Neural cell (in vitro differentiated cells): ENCODE data around the gene NFIX. TPM values are rescaled to one million over a fixed set of nuclear protein-coding genes. Genes with fewer than 3 reads are reported as not detected.

Source experiments
- H2AFZ ChIP-seq: fragments of 200-600, 300-800 bp; sonication (generic), shearing (Covaris generic); 2 replicates; pipeline ENCODE4 v1.6.0; 2014; ENCODE audit warnings: low read depth, mild to moderate bottlenecking, antibody characterized with exemption, low read length, moderate library complexity
- H3F3A ChIP-seq: fragments of 200-600 bp; shearing (Covaris generic); 2 replicates; pipeline ENCODE4 v1.6.1; 2016; ENCODE audit warnings: mild to moderate bottlenecking, moderate library complexity, mixed read lengths, antibody characterized with exemption, low read length; ENCODE audit not compliant: insufficient read depth, poor library complexity, severe bottlenecking
- H3K27ac ChIP-seq: fragments of 200-600, 300-800 bp; sonication (generic), shearing (Covaris generic); 2 replicates; pipeline ENCODE4 v1.5.1; 2014; ENCODE audit warnings: mild to moderate bottlenecking, low read length, moderate library complexity
- H3K27me3 ChIP-seq: fragments of 300-800, 200-600 bp; sonication (generic), shearing (Covaris generic); 2 replicates; pipeline ENCODE4 v1.6.0; 2014; ENCODE audit warnings: mild to moderate bottlenecking, low read depth, low read length, moderate library complexity; ENCODE audit not compliant: insufficient read depth
- H3K36me3 ChIP-seq: fragments of 300-800, 200-600 bp; sonication (generic), shearing (Covaris generic); 2 replicates; pipeline ENCODE4 v1.5.1; 2014; ENCODE audit warnings: mild to moderate bottlenecking, antibody characterized with exemption, low read length, moderate library complexity; ENCODE audit not compliant: insufficient read depth
- H3K4me2 ChIP-seq: fragments of 300-800, 200-600 bp; sonication (generic), shearing (Covaris generic); 2 replicates; pipeline ENCODE4 v1.6.0; 2014; ENCODE audit warnings: mild to moderate bottlenecking, low read length
- H3K4me3 ChIP-seq: fragments of 300-800, 200-600 bp; sonication (generic), shearing (Covaris generic); 2 replicates; pipeline ENCODE4 v1.5.1; 2014; ENCODE audit warnings: mild to moderate bottlenecking, low read length, moderate library complexity
- H3K79me2 ChIP-seq: fragments of 200-600 bp; shearing (Covaris generic); replicated peaks from 2 replicates; pipeline ENCODE4 v1.6.0; 2014; ENCODE audit warnings: mild to moderate bottlenecking, low read length, moderate library complexity; ENCODE audit not compliant: insufficient read depth
- H3K9ac ChIP-seq: fragments of 300-800, 200-600 bp; sonication (generic), shearing (Covaris generic); 2 replicates; pipeline ENCODE4 v1.6.1; 2016; ENCODE audit warnings: mild to moderate bottlenecking, low read length, mixed read lengths
- H3K9me2 ChIP-seq: fragments of 200-600 bp; shearing (Covaris generic); 2 replicates; pipeline ENCODE4 v1.6.1; 2016; ENCODE audit warnings: mild to moderate bottlenecking, low read length, mixed read lengths; ENCODE audit not compliant: insufficient read depth
- H3K9me3 ChIP-seq: fragments of 200-600, 300-800 bp; sonication (generic), shearing (Covaris generic); 2 replicates; pipeline ENCODE4 v1.6.1; 2016; ENCODE audit warnings: mild to moderate bottlenecking, mixed run types, low read length, moderate library complexity, mixed read lengths
- H4K20me1 ChIP-seq: fragments of 200-600 bp; shearing (Covaris generic); 2 replicates; pipeline ENCODE4 v1.6.1; 2016; ENCODE audit warnings: mild to moderate bottlenecking, mixed run types; ENCODE audit not compliant: insufficient read depth
- EZH2 ChIP-seq: fragments of 200-600, 300-800 bp; shearing (Covaris generic), sonication (generic); IDR thresholded peaks from 2 replicates; pipeline ENCODE4 v1.6.1; 2014; ENCODE audit warnings: antibody characterized with exemption, low read length, borderline replicate concordance, mild to moderate bottlenecking; ENCODE audit not compliant: insufficient read depth, poor library complexity, severe bottlenecking
- MXI1 ChIP-seq: fragments of 450-650 bp; conservative IDR thresholded peaks from 2 replicates; pipeline ENCODE4 v1.6.1; 2014; ENCODE audit warnings: antibody characterized with exemption, mild to moderate bottlenecking; ENCODE audit not compliant: poor library complexity, severe bottlenecking
- POLR2AphosphoS5 ChIP-seq: IDR thresholded peaks from 2 replicates; pipeline ENCODE4 v1.6.1; 2012
- RAD21 ChIP-seq: fragments of 450-650 bp; conservative IDR thresholded peaks from 2 replicates; pipeline ENCODE4 v1.6.1; 2014; ENCODE audit warnings: antibody characterized with exemption, mild to moderate bottlenecking, moderate library complexity
- polyA plus RNA-seq: library from polyadenylated mRNA; depleted of rRNA; stranded (reverse); fragments of >200 nt; gene quantifications from 2 replicates; pipeline ENCODE4 v1.2.3, GENCODE V29; 2014
- TF ChIP-seq, protein P1 (sequence below): IDR thresholded peaks from 2 replicates; pipeline ENCODE4 v1.6.1; 2012; ENCODE audit warnings: borderline replicate concordance
- TF ChIP-seq, protein P2 (sequence below): fragments of 450-650 bp; IDR thresholded peaks from 2 replicates; pipeline ENCODE4 v1.5.1; 2014; ENCODE audit warnings: antibody characterized with exemption, mild to moderate bottlenecking, moderate library complexity; ENCODE audit not compliant: poor library complexity, severe bottlenecking

The NFIX gene
- polyA plus RNA-seq, 1 donor from 2014 or later: not detected

DNA sequence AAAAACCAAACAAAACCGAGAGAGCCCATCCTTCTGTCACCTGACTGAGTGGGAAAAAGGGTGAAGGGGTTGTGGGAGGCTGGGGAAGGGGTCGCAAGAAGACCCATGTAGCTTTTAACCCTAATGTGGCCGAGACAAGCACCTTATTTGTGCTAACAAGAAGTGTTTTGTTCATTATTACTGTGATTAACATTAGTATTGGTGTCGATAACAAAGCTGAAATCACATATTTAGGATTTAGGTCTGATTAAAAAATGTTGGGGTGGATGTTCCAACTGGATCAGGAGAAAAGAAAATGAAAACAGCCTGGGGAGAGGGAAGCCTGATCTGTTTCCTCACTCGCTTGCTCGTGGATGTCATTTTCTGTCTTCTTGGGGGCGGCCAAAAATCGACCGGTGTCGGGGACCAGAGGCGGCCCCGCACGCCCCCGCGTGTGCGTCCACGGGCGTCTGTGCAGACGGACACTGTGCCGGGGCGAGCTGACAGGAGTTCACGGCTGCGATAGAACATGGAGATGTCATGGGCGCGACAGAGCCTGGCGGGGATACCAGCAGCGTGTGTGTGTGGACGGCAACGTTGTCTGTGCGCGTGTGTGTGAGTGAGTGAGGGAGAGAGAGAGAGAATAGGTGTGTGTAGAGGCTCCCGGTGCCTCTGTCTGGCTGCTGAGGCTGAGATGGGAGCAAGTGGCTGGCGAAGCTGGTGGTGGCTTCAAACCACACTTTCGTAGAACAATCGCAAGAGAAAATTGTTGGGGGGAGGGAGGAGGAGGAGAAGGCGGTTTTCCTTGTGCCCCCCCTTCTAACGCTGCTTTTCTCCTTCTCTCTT, 29.1 kb downstream of the NFIX start:
- H3K36me3 ChIP-seq: no peaks in the 10 kb centered on the region
- no peak for TF ChIP-seq MXI1
- peak; percentile 25 for TF ChIP-seq POLR2AphosphoS5
- peak; percentile 36 for TF ChIP-seq EZH2
- H3K27ac ChIP-seq: no peak overlapping the region
- H3K4me3 ChIP-seq: peak overlapping the region; percentile 8
- H3K79me2 ChIP-seq: no peaks in the 10 kb centered on the region
- H3K9ac ChIP-seq: no peak overlapping the region
- H3K9me2 ChIP-seq: no peaks in the 10 kb centered on the region
- H3K4me2 ChIP-seq: no peak overlapping the region
- no peaks in the 10 kb centered on the region for H3F3A ChIP-seq
- no peaks in the 10 kb centered on the region for H3K9me3 ChIP-seq
- no peak overlapping the region for H2AFZ ChIP-seq
- no peaks in the 10 kb centered on the region for H4K20me1 ChIP-seq
- peaks cover 100% of the 10 kb centered on the region for H3K27me3 ChIP-seq

DNA sequence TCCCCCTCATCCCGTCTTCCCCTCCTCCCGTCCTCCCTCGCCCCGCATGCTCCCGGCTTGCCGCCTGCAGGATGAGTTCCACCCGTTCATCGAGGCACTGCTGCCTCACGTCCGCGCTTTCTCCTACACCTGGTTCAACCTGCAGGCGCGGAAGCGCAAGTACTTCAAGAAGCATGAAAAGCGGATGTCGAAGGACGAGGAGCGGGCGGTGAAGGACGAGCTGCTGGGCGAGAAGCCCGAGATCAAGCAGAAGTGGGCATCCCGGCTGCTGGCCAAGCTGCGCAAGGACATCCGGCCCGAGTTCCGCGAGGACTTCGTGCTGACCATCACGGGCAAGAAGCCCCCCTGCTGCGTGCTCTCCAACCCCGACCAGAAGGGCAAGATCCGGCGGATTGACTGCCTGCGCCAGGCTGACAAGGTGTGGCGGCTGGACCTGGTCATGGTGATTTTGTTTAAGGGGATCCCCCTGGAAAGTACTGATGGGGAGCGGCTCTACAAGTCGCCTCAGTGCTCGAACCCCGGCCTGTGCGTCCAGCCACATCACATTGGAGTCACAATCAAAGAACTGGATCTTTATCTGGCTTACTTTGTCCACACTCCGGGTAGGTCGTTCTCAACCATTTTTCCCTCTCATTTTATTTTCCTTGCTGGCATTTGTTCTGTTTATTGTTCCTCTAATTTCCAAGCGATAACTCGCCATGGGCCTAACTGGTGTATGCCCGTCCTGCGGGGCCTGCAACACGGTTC, 29.8 kb downstream of the NFIX start:
- H2AFZ ChIP-seq: no peak overlapping the region

DNA sequence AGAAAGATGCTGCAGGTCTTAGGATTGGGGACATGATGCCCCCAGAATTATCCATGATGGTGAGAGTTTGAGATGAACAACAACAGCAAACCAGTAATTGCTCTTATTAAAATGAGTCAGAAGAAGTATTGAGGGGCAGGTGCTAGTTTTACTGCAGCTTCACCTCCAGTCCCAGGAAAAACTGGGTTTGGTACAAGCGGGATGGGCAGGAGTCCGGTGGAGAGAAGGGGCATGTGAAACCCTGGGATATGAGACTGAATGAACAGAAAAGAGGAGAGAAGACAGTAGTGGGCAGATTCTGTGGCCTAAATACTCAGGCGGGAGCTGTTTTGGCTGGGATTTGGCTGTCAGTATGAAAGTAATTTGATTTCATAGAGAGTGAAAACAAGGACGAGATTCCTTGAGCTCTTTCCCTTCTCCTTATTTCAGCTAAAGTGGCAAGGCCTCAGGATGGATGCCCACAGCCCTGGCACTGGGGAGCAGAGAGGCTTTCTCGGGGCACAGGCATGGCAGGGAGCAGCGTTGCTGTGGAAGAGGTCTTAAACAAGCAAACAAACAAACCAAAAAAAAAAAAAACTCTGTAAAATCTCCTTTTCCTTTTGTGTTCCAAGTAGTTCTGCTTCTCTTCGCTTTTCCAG, 30.7 kb downstream of the NFIX start:
- Histone ChIP-seq H3K27me3 (peaks cover 100% of the 10 kb centered on the region), H3K79me2 (no peaks in the 10 kb centered on the region), H3K9ac (no peak overlapping the region), H3K36me3 (no peaks in the 10 kb centered on the region), H3K27ac (no peak overlapping the region), H3K9me3 (no peaks in the 10 kb centered on the region), H3F3A (no peaks in the 10 kb centered on the region), H3K9me2 (no peaks in the 10 kb centered on the region), H3K4me2 (no peak overlapping the region), H3K4me3 (no peak overlapping the region), H2AFZ (no peak overlapping the region), H4K20me1 (no peaks in the 10 kb centered on the region)
- TF ChIP-seq, protein P1, sequence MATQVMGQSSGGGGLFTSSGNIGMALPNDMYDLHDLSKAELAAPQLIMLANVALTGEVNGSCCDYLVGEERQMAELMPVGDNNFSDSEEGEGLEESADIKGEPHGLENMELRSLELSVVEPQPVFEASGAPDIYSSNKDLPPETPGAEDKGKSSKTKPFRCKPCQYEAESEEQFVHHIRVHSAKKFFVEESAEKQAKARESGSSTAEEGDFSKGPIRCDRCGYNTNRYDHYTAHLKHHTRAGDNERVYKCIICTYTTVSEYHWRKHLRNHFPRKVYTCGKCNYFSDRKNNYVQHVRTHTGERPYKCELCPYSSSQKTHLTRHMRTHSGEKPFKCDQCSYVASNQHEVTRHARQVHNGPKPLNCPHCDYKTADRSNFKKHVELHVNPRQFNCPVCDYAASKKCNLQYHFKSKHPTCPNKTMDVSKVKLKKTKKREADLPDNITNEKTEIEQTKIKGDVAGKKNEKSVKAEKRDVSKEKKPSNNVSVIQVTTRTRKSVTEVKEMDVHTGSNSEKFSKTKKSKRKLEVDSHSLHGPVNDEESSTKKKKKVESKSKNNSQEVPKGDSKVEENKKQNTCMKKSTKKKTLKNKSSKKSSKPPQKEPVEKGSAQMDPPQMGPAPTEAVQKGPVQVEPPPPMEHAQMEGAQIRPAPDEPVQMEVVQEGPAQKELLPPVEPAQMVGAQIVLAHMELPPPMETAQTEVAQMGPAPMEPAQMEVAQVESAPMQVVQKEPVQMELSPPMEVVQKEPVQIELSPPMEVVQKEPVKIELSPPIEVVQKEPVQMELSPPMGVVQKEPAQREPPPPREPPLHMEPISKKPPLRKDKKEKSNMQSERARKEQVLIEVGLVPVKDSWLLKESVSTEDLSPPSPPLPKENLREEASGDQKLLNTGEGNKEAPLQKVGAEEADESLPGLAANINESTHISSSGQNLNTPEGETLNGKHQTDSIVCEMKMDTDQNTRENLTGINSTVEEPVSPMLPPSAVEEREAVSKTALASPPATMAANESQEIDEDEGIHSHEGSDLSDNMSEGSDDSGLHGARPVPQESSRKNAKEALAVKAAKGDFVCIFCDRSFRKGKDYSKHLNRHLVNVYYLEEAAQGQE: no peak
- TF ChIP-seq MXI1: no peak
- TF ChIP-seq EZH2: no peak
- no peak for TF ChIP-seq RAD21
- no peak for TF ChIP-seq POLR2AphosphoS5
- TF ChIP-seq, protein P2, sequence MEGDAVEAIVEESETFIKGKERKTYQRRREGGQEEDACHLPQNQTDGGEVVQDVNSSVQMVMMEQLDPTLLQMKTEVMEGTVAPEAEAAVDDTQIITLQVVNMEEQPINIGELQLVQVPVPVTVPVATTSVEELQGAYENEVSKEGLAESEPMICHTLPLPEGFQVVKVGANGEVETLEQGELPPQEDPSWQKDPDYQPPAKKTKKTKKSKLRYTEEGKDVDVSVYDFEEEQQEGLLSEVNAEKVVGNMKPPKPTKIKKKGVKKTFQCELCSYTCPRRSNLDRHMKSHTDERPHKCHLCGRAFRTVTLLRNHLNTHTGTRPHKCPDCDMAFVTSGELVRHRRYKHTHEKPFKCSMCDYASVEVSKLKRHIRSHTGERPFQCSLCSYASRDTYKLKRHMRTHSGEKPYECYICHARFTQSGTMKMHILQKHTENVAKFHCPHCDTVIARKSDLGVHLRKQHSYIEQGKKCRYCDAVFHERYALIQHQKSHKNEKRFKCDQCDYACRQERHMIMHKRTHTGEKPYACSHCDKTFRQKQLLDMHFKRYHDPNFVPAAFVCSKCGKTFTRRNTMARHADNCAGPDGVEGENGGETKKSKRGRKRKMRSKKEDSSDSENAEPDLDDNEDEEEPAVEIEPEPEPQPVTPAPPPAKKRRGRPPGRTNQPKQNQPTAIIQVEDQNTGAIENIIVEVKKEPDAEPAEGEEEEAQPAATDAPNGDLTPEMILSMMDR: no peak

More for the DNA sequence above, 29.8 kb downstream of the NFIX start:
- Histone ChIP-seq H3K9me2 (no peaks in the 10 kb centered on the region), H3F3A (no peaks in the 10 kb centered on the region), H4K20me1 (no peaks in the 10 kb centered on the region), H3K27ac (no peak overlapping the region), H3K9ac (no peak overlapping the region), H3K9me3 (no peaks in the 10 kb centered on the region), H3K4me2 (no peak overlapping the region), H3K27me3 (peaks cover 100% of the 10 kb centered on the region), H3K4me3 (no peak overlapping the region), H3K79me2 (no peaks in the 10 kb centered on the region), H3K36me3 (no peaks in the 10 kb centered on the region)
- TF ChIP-seq EZH2: peak; percentile 14
- no peak for TF ChIP-seq MXI1
